GM23338 (cell line): ENCODE measurements around the gene CNDP1. TPM values are rescaled to one million over a fixed set of nuclear protein-coding genes. Genes with fewer than 3 reads are reported as not detected.

Experiments
- ATAC-seq: fragments of 200-7000 bp; cut with Tn5 transposase; 3 replicates; pipeline ENCODE4 v1.9.1; 2020
- DNase-seq: peaks from one replicate; pipeline ENCODE4 v3.0.0-alpha.2; 2015; ENCODE audit warnings: low spot score
- H2AFZ ChIP-seq: fragments of 200-600 bp; sonication (generic); 2 replicates; pipeline ENCODE4 v1.8.0; 2016; ENCODE audit warnings: antibody characterized with exemption, mild to moderate bottlenecking, moderate library complexity
- H3F3A ChIP-seq: fragments of 200-600 bp; sonication (generic); replicated peaks from 2 replicates; pipeline ENCODE4 v1.8.0; 2017; ENCODE audit warnings: antibody characterized with exemption, mixed run types, low read depth
- H3K27ac ChIP-seq: fragments of 200-600 bp; sonication (generic); 2 replicates; pipeline ENCODE4 v1.6.1; 2016; ENCODE audit warnings: low read depth
- H3K27me3 ChIP-seq: fragments of 200-600 bp; sonication (generic); 2 replicates; pipeline ENCODE4 v1.8.0; 2016; ENCODE audit warnings: mild to moderate bottlenecking, mixed run types, moderate library complexity; ENCODE audit not compliant: insufficient read depth
- H3K36me3 ChIP-seq: fragments of 200-600 bp; sonication (generic); 2 replicates; pipeline ENCODE4 v1.8.0; 2016; ENCODE audit warnings: mild to moderate bottlenecking; ENCODE audit not compliant: insufficient read depth
- H3K4me1 ChIP-seq: fragments of 200-600 bp; sonication (generic); 2 replicates; pipeline ENCODE4 v1.8.0; 2016; ENCODE audit warnings: mild to moderate bottlenecking, moderate library complexity; ENCODE audit not compliant: insufficient read depth
- H3K4me2 ChIP-seq: fragments of 200-600 bp; sonication (generic); 2 replicates; pipeline ENCODE4 v1.7.1; 2017; ENCODE audit warnings: mixed run types
- H3K4me3 ChIP-seq: fragments of 200-600 bp; sonication (generic); 2 replicates; pipeline ENCODE4 v1.6.1; 2016; ENCODE audit warnings: mixed run types
- H3K79me2 ChIP-seq: fragments of 200-600 bp; sonication (generic); replicated peaks from 2 replicates; pipeline ENCODE4 v1.8.0; 2017; ENCODE audit warnings: mild to moderate bottlenecking; ENCODE audit not compliant: insufficient read depth
- H3K9me2 ChIP-seq: fragments of 200-600 bp; sonication (generic); 2 replicates; pipeline ENCODE4 v1.8.0; 2017; ENCODE audit not compliant: insufficient read depth
- H4K20me1 ChIP-seq: fragments of 200-600 bp; sonication (generic); replicated peaks from 2 replicates; pipeline ENCODE4 v1.8.0; 2017; ENCODE audit warnings: mild to moderate bottlenecking; ENCODE audit not compliant: insufficient read depth
- H3K27ac Mint-ChIP-seq: 2 replicates; pipeline ENCODE4 v1.8.0; 2020; ENCODE audit warnings: inconsistent platforms, mild to moderate bottlenecking, moderate library complexity, mixed read lengths
- H3K27me3 Mint-ChIP-seq: 3 replicates; pipeline ENCODE4 v1.8.0; 2022; ENCODE audit warnings: low read depth, mild to moderate bottlenecking, moderate library complexity, mixed read lengths, inconsistent platforms; ENCODE audit not compliant: insufficient read depth, poor library complexity
- H3K36me3 Mint-ChIP-seq: 3 replicates; pipeline ENCODE4 v1.8.0; 2021; ENCODE audit warnings: low read depth, mild to moderate bottlenecking, inconsistent platforms, moderate library complexity, mixed read lengths
- H3K4me1 Mint-ChIP-seq: 3 replicates; pipeline ENCODE4 v1.8.0; 2020; ENCODE audit warnings: mild to moderate bottlenecking, inconsistent platforms, mixed read lengths
- H3K4me3 Mint-ChIP-seq: 3 replicates; pipeline ENCODE4 v1.8.0; 2021; ENCODE audit warnings: moderate library complexity, mild to moderate bottlenecking, inconsistent platforms, mixed read lengths
- H3K9me3 Mint-ChIP-seq: 3 replicates; pipeline ENCODE4 v1.8.0; 2020; ENCODE audit warnings: moderate library complexity, mild to moderate bottlenecking, inconsistent platforms, mixed read lengths
- CREB1 ChIP-seq: fragments of 250-450 bp; sonication (Bioruptor Pico); IDR thresholded peaks from 2 replicates; pipeline ENCODE4 v1.5.0; 2020; ENCODE audit warnings: low read depth, mild to moderate bottlenecking, moderate library complexity
- EZH2 ChIP-seq: fragments of 200-600 bp; sonication (generic); IDR thresholded peaks from one replicate; pipeline ENCODE4 v1.8.0; 2017; ENCODE audit warnings: antibody characterized with exemption, mild to moderate bottlenecking, low read depth; ENCODE audit not compliant: unreplicated experiment
- EZH2phosphoT487 ChIP-seq: fragments of 200-600 bp; sonication (generic); IDR thresholded peaks from one replicate; pipeline ENCODE4 v1.8.1; 2018; ENCODE audit warnings: antibody characterized with exemption; ENCODE audit not compliant: unreplicated experiment
- JUNB ChIP-seq: IDR thresholded peaks from one replicate; pipeline ENCODE4 v1.6.1; 2016; ENCODE audit warnings: antibody characterized with exemption; ENCODE audit not compliant: unreplicated experiment
- NANOG ChIP-seq: IDR thresholded peaks from 2 replicates; pipeline ENCODE4 v1.6.1; 2016; ENCODE audit warnings: antibody characterized with exemption, borderline replicate concordance
- POLR2AphosphoS5 ChIP-seq: IDR thresholded peaks from 2 replicates; pipeline ENCODE4 v1.6.1; 2016; ENCODE audit warnings: antibody characterized with exemption, low read depth
- STAT1 ChIP-seq: IDR thresholded peaks from one replicate; pipeline ENCODE4 v1.6.1; 2016; ENCODE audit warnings: antibody characterized with exemption; ENCODE audit not compliant: unreplicated experiment
- ZNF114 ChIP-seq: fragments of 250-450 bp; sonication (Bioruptor Pico); IDR thresholded peaks from 2 replicates; pipeline ENCODE4 v1.5.0; 2020; ENCODE audit warnings: mild to moderate bottlenecking, moderate library complexity
- ZNF331 ChIP-seq: fragments of 250-450 bp; sonication (Bioruptor Pico); IDR thresholded peaks from 2 replicates; pipeline ENCODE4 v1.5.0; 2020; ENCODE audit warnings: low read depth, mild to moderate bottlenecking, moderate library complexity
- polyA plus RNA-seq: library from polyadenylated mRNA; unstranded; fragments of >200 nt; fragmentation: Nextera tagmentation; extraction: Ambion mirVana; gene quantifications from 2 replicates; pipeline ENCODE4 v1.2.1, GENCODE V29; 2016
- total RNA-seq: library from RNA; depleted of rRNA; stranded (reverse); fragments of >200 nt; shearing (Covaris generic); gene quantifications from 2 replicates; pipeline ENCODE4 v1.2.3, GENCODE V29; 2014
- TF ChIP-seq, protein P1 (sequence below): IDR thresholded peaks from 2 replicates; pipeline ENCODE4 v1.6.1; 2016; ENCODE audit warnings: antibody characterized with exemption
- TF ChIP-seq, protein P2 (sequence below): fragments of 250-450 bp; sonication (Bioruptor Pico); IDR thresholded peaks from 2 replicates; pipeline ENCODE4 v1.5.0; 2020; ENCODE audit warnings: mild to moderate bottlenecking, moderate library complexity
- TF ChIP-seq, protein P3 (sequence below), 2 experiments: fragments of 200-600 bp in 1 of 2; sonication (generic) in 1 of 2; conservative IDR thresholded peaks; 2 replicates each; pipeline versions ENCODE4 v1.5.1 to v1.6.1; 2016 to 2017; ENCODE audit warnings: antibody characterized with exemption in 2 of 2, low read depth in 2 of 2, mild to moderate bottlenecking in 2 of 2, moderate library complexity in 1 of 2
- TF ChIP-seq, protein P4 (sequence below): IDR thresholded peaks from one replicate; pipeline ENCODE4 v1.6.1; 2018; ENCODE audit warnings: antibody characterized with exemption; ENCODE audit not compliant: unreplicated experiment

CNDP1 gene
- total and polyA plus RNA-seq, 2 experiments from 2014 or later, result 0.03 to 0.11 TPM

DNA sequence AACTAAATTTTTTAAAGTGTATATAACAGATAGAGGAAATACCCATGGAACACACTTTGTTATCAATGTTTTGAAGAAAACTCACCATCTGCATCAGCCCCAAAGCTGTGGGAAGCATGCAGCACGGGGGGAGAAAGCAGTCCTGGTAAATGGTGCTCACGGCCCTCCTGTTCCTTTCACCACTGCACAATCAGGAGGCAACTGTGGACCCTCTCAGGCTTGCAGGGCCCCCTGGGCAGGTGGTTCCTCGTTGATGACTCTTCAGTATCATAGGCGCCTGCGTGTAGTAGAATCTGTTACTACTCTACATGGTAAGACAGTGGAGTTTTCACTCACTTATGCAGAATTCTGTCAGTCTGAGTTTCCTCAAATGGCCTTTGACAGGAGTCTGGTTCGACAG is 4.9 kb upstream of the CNDP1 start:
- Histone ChIP-seq H3K27me3 (no peaks in the 10 kb centered on the region), H4K20me1 (no peaks in the 10 kb centered on the region), H3K79me2 (no peaks in the 10 kb centered on the region), H3F3A (no peaks in the 10 kb centered on the region), H3K27ac (no peak overlapping the region), H3K4me3 (no peak overlapping the region), H3K36me3 (no peaks in the 10 kb centered on the region), H3K4me2 (no peak overlapping the region), H2AFZ (no peak overlapping the region), H3K9me2 (peaks cover 7% of the 10 kb centered on the region; the same call in 1 of the 2 replicates), H3K4me1 (no peaks in the 10 kb centered on the region)
- Mint-ChIP-seq H3K27me3 (peaks cover 1% of the 10 kb centered on the region), H3K27ac (no peak overlapping the region), H3K4me1 (no peaks in the 10 kb centered on the region), H3K4me3 (no peak overlapping the region), H3K9me3 (peaks cover 15% of the 10 kb centered on the region; the same call in 2 of the 3 replicates), H3K36me3 (peaks cover 10% of the 10 kb centered on the region; the same call in 1 of the 3 replicates)
- TF ChIP-seq STAT1 (no peak), EZH2 (no peak), ZNF114 (CRISPR knock-in tag) (no peak), EZH2phosphoT487 (no peak), NANOG (no peak), CREB1 (CRISPR knock-in tag) (no peak), POLR2AphosphoS5 (no peak), JUNB (no peak), ZNF331 (no peak)
- TF ChIP-seq, protein P1, sequence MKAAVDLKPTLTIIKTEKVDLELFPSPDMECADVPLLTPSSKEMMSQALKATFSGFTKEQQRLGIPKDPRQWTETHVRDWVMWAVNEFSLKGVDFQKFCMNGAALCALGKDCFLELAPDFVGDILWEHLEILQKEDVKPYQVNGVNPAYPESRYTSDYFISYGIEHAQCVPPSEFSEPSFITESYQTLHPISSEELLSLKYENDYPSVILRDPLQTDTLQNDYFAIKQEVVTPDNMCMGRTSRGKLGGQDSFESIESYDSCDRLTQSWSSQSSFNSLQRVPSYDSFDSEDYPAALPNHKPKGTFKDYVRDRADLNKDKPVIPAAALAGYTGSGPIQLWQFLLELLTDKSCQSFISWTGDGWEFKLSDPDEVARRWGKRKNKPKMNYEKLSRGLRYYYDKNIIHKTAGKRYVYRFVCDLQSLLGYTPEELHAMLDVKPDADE, result no peak
- TF ChIP-seq, protein P2, sequence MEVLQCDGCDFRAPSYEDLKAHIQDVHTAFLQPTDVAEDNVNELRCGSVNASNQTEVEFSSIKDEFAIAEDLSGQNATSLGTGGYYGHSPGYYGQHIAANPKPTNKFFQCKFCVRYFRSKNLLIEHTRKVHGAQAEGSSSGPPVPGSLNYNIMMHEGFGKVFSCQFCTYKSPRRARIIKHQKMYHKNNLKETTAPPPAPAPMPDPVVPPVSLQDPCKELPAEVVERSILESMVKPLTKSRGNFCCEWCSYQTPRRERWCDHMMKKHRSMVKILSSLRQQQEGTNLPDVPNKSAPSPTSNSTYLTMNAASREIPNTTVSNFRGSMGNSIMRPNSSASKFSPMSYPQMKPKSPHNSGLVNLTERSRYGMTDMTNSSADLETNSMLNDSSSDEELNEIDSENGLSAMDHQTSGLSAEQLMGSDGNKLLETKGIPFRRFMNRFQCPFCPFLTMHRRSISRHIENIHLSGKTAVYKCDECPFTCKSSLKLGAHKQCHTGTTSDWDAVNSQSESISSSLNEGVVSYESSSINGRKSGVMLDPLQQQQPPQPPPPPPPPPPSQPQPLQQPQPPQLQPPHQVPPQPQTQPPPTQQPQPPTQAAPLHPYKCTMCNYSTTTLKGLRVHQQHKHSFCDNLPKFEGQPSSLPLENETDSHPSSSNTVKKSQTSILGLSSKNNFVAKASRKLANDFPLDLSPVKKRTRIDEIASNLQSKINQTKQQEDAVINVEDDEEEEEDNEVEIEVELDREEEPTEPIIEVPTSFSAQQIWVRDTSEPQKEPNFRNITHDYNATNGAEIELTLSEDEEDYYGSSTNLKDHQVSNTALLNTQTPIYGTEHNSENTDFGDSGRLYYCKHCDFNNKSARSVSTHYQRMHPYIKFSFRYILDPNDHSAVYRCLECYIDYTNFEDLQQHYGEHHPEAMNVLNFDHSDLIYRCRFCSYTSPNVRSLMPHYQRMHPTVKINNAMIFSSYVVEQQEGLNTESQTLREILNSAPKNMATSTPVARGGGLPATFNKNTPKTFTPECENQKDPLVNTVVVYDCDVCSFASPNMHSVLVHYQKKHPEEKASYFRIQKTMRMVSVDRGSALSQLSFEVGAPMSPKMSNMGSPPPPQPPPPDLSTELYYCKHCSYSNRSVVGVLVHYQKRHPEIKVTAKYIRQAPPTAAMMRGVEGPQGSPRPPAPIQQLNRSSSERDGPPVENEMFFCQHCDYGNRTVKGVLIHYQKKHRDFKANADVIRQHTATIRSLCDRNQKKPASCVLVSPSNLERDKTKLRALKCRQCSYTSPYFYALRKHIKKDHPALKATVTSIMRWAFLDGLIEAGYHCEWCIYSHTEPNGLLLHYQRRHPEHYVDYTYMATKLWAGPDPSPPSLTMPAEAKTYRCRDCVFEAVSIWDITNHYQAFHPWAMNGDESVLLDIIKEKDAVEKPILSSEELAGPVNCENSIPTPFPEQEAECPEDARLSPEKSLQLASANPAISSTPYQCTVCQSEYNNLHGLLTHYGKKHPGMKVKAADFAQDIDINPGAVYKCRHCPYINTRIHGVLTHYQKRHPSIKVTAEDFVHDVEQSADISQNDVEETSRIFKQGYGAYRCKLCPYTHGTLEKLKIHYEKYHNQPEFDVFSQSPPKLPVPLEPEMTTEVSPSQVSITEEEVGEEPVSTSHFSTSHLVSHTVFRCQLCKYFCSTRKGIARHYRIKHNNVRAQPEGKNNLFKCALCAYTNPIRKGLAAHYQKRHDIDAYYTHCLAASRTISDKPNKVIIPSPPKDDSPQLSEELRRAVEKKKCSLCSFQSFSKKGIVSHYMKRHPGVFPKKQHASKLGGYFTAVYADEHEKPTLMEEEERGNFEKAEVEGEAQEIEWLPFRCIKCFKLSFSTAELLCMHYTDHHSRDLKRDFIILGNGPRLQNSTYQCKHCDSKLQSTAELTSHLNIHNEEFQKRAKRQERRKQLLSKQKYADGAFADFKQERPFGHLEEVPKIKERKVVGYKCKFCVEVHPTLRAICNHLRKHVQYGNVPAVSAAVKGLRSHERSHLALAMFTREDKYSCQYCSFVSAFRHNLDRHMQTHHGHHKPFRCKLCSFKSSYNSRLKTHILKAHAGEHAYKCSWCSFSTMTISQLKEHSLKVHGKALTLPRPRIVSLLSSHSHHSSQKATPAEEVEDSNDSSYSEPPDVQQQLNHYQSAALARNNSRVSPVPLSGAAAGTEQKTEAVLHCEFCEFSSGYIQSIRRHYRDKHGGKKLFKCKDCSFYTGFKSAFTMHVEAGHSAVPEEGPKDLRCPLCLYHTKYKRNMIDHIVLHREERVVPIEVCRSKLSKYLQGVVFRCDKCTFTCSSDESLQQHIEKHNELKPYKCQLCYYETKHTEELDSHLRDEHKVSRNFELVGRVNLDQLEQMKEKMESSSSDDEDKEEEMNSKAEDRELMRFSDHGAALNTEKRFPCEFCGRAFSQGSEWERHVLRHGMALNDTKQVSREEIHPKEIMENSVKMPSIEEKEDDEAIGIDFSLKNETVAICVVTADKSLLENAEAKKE (CRISPR knock-in tag), result no peak
- TF ChIP-seq, protein P3, sequence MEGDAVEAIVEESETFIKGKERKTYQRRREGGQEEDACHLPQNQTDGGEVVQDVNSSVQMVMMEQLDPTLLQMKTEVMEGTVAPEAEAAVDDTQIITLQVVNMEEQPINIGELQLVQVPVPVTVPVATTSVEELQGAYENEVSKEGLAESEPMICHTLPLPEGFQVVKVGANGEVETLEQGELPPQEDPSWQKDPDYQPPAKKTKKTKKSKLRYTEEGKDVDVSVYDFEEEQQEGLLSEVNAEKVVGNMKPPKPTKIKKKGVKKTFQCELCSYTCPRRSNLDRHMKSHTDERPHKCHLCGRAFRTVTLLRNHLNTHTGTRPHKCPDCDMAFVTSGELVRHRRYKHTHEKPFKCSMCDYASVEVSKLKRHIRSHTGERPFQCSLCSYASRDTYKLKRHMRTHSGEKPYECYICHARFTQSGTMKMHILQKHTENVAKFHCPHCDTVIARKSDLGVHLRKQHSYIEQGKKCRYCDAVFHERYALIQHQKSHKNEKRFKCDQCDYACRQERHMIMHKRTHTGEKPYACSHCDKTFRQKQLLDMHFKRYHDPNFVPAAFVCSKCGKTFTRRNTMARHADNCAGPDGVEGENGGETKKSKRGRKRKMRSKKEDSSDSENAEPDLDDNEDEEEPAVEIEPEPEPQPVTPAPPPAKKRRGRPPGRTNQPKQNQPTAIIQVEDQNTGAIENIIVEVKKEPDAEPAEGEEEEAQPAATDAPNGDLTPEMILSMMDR (conservative IDR thresholded peaks at IDR 0.05; ENCODE audit: low read depth in 2 of 2), result no peak
- TF ChIP-seq, protein P4, sequence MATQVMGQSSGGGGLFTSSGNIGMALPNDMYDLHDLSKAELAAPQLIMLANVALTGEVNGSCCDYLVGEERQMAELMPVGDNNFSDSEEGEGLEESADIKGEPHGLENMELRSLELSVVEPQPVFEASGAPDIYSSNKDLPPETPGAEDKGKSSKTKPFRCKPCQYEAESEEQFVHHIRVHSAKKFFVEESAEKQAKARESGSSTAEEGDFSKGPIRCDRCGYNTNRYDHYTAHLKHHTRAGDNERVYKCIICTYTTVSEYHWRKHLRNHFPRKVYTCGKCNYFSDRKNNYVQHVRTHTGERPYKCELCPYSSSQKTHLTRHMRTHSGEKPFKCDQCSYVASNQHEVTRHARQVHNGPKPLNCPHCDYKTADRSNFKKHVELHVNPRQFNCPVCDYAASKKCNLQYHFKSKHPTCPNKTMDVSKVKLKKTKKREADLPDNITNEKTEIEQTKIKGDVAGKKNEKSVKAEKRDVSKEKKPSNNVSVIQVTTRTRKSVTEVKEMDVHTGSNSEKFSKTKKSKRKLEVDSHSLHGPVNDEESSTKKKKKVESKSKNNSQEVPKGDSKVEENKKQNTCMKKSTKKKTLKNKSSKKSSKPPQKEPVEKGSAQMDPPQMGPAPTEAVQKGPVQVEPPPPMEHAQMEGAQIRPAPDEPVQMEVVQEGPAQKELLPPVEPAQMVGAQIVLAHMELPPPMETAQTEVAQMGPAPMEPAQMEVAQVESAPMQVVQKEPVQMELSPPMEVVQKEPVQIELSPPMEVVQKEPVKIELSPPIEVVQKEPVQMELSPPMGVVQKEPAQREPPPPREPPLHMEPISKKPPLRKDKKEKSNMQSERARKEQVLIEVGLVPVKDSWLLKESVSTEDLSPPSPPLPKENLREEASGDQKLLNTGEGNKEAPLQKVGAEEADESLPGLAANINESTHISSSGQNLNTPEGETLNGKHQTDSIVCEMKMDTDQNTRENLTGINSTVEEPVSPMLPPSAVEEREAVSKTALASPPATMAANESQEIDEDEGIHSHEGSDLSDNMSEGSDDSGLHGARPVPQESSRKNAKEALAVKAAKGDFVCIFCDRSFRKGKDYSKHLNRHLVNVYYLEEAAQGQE, result no peak
- DNase-seq (no peak), ATAC-seq (no peak)
